Measurements from ENCODE around the gene MROH2A.

The MROH2A gene

DNA sequence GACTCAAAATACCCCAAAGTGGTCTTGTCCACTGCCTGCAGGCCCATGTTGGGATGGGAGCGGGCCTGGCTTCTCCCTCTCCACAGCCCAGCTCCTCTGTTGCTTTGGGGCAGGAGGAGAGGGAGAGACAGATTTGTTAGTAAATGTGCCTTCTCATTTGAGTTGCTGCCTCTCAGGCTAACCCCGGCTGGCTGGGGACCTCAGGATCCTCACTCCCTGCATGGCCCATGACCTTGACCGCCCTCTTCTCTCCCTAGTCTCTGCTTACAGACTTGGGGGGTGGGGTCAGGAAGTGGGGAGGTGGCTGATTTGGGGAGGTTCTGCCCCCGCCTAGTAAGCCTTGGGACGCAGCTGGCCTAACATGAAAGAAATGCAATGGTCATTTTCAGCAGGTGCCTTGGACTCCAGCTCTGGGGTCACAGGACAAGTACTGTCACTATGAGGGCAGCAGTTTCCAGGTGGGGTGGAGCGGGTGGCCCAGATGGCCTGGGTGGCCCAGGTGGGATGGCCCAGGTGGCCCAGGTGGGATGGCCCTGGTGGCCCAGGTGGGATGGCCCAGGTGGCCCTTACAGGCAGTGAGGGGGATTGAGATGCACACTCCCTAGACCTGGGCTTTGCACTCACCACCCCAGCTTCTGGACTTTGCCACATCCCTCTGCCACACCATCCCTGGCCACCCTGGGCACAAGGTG, 52.1 kb downstream of the MROH2A start:
- H3K36me3 ChIP-seq = peaks cover 11% of the 10 kb centered on the region
- peaks cover 26% of the 10 kb centered on the region for H3K4me1 ChIP-seq
- no peaks in the 10 kb centered on the region for H3K27me3 ChIP-seq
- TF ChIP-seq, protein P1, sequence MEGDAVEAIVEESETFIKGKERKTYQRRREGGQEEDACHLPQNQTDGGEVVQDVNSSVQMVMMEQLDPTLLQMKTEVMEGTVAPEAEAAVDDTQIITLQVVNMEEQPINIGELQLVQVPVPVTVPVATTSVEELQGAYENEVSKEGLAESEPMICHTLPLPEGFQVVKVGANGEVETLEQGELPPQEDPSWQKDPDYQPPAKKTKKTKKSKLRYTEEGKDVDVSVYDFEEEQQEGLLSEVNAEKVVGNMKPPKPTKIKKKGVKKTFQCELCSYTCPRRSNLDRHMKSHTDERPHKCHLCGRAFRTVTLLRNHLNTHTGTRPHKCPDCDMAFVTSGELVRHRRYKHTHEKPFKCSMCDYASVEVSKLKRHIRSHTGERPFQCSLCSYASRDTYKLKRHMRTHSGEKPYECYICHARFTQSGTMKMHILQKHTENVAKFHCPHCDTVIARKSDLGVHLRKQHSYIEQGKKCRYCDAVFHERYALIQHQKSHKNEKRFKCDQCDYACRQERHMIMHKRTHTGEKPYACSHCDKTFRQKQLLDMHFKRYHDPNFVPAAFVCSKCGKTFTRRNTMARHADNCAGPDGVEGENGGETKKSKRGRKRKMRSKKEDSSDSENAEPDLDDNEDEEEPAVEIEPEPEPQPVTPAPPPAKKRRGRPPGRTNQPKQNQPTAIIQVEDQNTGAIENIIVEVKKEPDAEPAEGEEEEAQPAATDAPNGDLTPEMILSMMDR (IDR thresholded peaks at IDR 0.05; ENCODE audit: low read depth, low read length) = no peak
- H3K9me3 ChIP-seq = no peaks in the 10 kb centered on the region
- DNase-seq = no peak
- H3K4me3 ChIP-seq (ENCODE audit: low read depth, low read length) = no peak overlapping the region

DNA sequence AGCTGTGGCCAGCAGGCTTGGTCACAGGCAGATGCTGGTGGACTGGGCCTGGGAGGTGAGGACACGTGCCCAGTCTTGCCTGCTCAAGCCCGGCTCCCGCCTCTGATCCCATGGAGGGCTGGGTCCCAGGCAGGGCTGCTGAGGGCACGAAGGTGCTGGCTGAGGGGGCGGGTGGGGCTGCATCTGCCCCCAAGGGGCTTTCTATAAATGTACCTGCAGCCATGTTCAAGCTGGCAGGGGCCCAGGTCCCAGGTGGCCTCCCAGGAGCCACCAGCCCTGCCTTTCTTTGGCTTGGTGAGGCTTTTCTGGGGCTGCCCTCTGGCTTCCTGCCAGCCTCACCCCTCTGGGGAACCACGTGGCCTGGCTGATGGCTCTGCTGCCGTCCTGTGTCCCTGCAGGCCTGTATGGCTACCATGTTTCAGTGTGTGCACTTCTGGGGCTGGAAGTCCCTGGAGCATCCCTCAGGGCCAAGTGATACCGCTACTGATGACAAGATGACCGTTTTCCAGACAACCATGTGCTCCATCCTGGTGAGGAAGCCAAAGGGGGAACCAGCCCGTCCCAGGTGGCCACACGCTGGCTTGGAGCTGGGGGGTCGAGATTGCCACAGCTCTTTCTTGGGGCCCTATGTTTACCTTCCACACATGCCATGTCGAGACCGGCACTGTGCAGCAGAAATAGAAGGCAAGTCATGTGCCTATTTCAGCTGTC, 53.0 kb downstream of the MROH2A start:
- Histone ChIP-seq H3K27me3 (no peaks in the 10 kb centered on the region), H3K4me1 (peaks cover 26% of the 10 kb centered on the region), H3K9me3 (no peaks in the 10 kb centered on the region), H3K36me3 (peaks cover 20% of the 10 kb centered on the region), H3K4me3 (ENCODE audit: low read depth, low read length) (no peak overlapping the region)
- peak; percentile 90 for DNase-seq
- TF ChIP-seq, protein P1 (IDR thresholded peaks at IDR 0.05; ENCODE audit: low read depth, low read length) = no peak

DNA sequence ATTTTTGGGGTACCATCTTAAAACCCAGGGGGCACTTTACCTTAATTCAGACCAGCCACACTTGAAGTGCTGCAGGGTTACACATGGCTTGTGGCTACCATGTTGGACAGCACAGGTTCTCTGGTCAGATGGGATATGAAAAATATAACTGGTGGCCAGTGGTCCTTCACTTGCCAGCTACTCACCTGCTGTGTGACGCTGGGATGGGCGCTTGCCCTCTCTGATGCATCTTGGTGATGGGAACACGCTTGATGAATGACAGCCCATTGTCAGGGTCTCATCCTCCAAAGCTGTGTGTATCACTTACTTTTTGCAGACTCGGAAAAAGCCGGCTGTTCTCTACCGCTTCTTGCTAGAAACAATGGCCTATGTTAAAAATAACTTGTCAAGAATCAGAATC, 53.7 kb downstream of the MROH2A start:
- DNase-seq = no peak
- H3K36me3 ChIP-seq = peaks cover 24% of the 10 kb centered on the region
- no peaks in the 10 kb centered on the region for H3K27me3 ChIP-seq
- no peaks in the 10 kb centered on the region for H3K9me3 ChIP-seq
- H3K4me1 ChIP-seq = peaks cover 26% of the 10 kb centered on the region
- H3K4me3 ChIP-seq (ENCODE audit: low read depth, low read length) = no peak overlapping the region
- TF ChIP-seq, protein P1 (IDR thresholded peaks at IDR 0.05; ENCODE audit: low read depth, low read length) = no peak

DNA sequence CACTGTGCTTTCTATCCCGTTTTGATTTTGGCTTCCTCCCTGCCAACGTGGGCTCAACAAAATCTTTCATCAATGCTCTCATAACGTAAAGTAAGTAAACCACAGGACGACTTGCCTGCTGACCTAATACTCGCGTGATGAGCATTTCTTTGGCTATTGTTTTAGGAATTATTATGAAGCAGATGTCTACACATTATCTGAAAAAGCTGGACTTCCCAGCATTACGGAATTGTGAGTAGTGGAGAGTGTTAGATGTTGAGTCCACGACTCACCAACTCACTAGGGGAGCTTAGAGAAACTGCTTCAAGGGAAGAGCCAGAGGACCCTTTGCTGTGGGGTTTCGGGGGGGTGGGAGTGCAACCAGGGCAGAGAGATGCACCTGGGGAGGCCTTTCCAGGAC, 54.3 kb downstream of the MROH2A start:
- H3K4me1 ChIP-seq = peaks cover 26% of the 10 kb centered on the region
- DNase-seq = no peak
- TF ChIP-seq, protein P1 (IDR thresholded peaks at IDR 0.05; ENCODE audit: low read depth, low read length) = no peak

DNA sequence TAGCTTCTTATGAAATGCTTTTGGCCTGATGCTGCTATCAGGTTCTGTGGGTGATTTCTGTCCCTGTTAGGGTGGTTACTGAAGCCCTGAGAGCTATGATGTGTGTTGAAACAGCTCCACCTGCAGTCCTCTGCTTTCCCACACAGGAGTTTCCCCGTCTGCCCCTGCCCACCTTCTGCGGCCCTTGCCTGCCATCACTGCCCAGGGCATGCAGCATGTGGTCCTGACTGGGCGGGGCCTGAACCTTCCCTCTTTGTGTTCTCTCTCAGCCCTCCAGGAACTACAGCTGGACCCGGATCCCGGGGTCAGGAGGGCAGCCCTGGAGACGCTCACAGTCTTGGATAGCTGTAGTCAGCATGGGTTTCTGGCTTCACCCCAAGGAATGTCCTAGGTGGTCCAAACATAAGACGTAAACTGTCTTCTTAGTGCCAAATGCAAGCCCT, 54.8 kb downstream of the MROH2A start:
- Histone ChIP-seq H3K27me3 (no peaks in the 10 kb centered on the region), H3K36me3 (peaks cover 35% of the 10 kb centered on the region), H3K4me1 (peaks cover 26% of the 10 kb centered on the region), H3K9me3 (no peaks in the 10 kb centered on the region), H3K4me3 (ENCODE audit: low read depth, low read length) (no peak overlapping the region)
- DNase-seq = peak; percentile 74
- TF ChIP-seq, protein P1 (IDR thresholded peaks at IDR 0.05; ENCODE audit: low read depth, low read length) = peak; percentile 74

More for the DNA sequence above, 54.3 kb downstream of the MROH2A start:
- H3K36me3 ChIP-seq = peaks cover 30% of the 10 kb centered on the region
- H3K4me3 ChIP-seq (ENCODE audit: low read depth, low read length) = no peak overlapping the region
- no peaks in the 10 kb centered on the region for H3K27me3 ChIP-seq
- no peaks in the 10 kb centered on the region for H3K9me3 ChIP-seq

DNA sequence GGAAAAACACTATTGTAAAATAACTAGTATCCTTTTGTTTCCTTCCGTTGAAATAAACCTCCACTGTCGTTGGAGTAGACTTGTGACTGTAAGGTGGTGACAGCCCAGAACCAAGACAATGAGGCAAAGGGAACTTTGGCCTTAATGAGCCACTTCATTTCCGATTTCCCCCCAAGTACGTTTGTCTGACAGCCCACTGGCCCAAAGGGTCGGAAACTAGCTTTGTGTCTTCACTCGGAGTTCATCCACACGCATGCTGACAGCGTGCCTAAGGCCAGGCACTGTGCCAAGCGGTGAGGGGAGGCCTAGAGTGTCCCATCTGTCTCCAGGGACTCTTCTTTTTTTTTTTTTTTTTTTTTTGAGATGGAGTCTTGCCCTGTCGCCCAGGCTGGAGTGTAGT, 55.2 kb downstream of the MROH2A start:
- Histone ChIP-seq H3K4me3 (ENCODE audit: low read depth, low read length) (no peak overlapping the region), H3K36me3 (peaks cover 39% of the 10 kb centered on the region), H3K9me3 (no peaks in the 10 kb centered on the region), H3K27me3 (no peaks in the 10 kb centered on the region), H3K4me1 (peaks cover 27% of the 10 kb centered on the region)
- peak; percentile 68 for DNase-seq
- TF ChIP-seq, protein P1 (IDR thresholded peaks at IDR 0.05; ENCODE audit: low read depth, low read length) = no peak

Data from BE2C (cell line).